HUES48 (cell line): ENCODE results near the gene MMP19.

Source experiments
- H3K27ac ChIP-seq: one replicate; pipeline ENCODE4 v1.7.0; 2013; ENCODE audit warnings: low read depth, low read length, inconsistent platforms
- H3K27me3 ChIP-seq: 2 replicates; pipeline ENCODE4 v1.6.1; 2013; ENCODE audit warnings: mild to moderate bottlenecking, low read length; ENCODE audit not compliant: control insufficient read depth, insufficient read depth
- H3K36me3 ChIP-seq: 2 replicates; pipeline ENCODE4 v1.6.1; 2013; ENCODE audit warnings: low read length; ENCODE audit not compliant: control insufficient read depth, insufficient read depth
- H3K4me1 ChIP-seq: 2 replicates; pipeline ENCODE4 v1.6.1; 2013; ENCODE audit warnings: mild to moderate bottlenecking, low read length; ENCODE audit not compliant: control insufficient read depth, insufficient read depth
- H3K4me3 ChIP-seq: 2 replicates; pipeline ENCODE4 v1.5.1; 2013; ENCODE audit warnings: mild to moderate bottlenecking, low read depth, low read length
- H3K9ac ChIP-seq: 2 replicates; pipeline ENCODE4 v1.6.1; 2013; ENCODE audit warnings: mild to moderate bottlenecking, low read depth, low read length, moderate library complexity
- H3K9me3 ChIP-seq: 2 replicates; pipeline ENCODE4 v1.6.1; 2013; ENCODE audit warnings: low read length; ENCODE audit not compliant: control insufficient read depth, insufficient read depth

The MMP19 gene

GRCh38 chr12:55824726-55825125 lies 18.0 kb downstream of the MMP19 start:
- H3K9ac ChIP-seq: no peak overlapping the region
- H3K27me3 ChIP-seq: no peaks in the 10 kb centered on the region
- no peaks in the 10 kb centered on the region for H3K9me3 ChIP-seq
- no peak overlapping the region for H3K27ac ChIP-seq
- peaks cover 6% of the 10 kb centered on the region; the same call in 1 of the 2 replicates for H3K4me1 ChIP-seq
- H3K4me3 ChIP-seq: no peak overlapping the region
- H3K36me3 ChIP-seq: peaks cover 38% of the 10 kb centered on the region

GRCh38 chr12:55823419-55823818 lies 19.3 kb downstream of the MMP19 start:
- no peak overlapping the region for H3K27ac ChIP-seq
- no peaks in the 10 kb centered on the region for H3K27me3 ChIP-seq
- no peaks in the 10 kb centered on the region for H3K9me3 ChIP-seq
- no peak overlapping the region for H3K4me3 ChIP-seq
- H3K36me3 ChIP-seq: peaks cover 50% of the 10 kb centered on the region
- H3K9ac ChIP-seq: no peak overlapping the region
- H3K4me1 ChIP-seq: peaks cover 10% of the 10 kb centered on the region

GRCh38 chr12:55822228-55822627 lies 20.5 kb downstream of the MMP19 start:
- H3K4me1 ChIP-seq: peaks cover 5% of the 10 kb centered on the region; the same call in 1 of the 2 replicates
- H3K36me3 ChIP-seq: peaks cover 50% of the 10 kb centered on the region
- no peak overlapping the region for H3K27ac ChIP-seq
- no peak overlapping the region for H3K4me3 ChIP-seq
- H3K9ac ChIP-seq: no peak overlapping the region
- no peaks in the 10 kb centered on the region for H3K27me3 ChIP-seq
- no peaks in the 10 kb centered on the region for H3K9me3 ChIP-seq

- Histone ChIP-seq H3K27me3 (no peaks in the 10 kb centered on the region), H3K9me3 (no peaks in the 10 kb centered on the region), H3K4me3 (no peak overlapping the region), H3K27ac (no peak overlapping the region), H3K36me3 (peaks cover 52% of the 10 kb centered on the region), H3K9ac (no peak overlapping the region), H3K4me1 (peaks cover 13% of the 10 kb centered on the region)
These were observed 22.1 kb downstream of the MMP19 start for GRCh38 chr12:55820679-55821078.

GRCh38 chr12:55818886-55819285 lies 23.9 kb downstream of the MMP19 start:
- Histone ChIP-seq H3K27me3 (no peaks in the 10 kb centered on the region), H3K9me3 (no peaks in the 10 kb centered on the region), H3K4me1 (peaks cover 29% of the 10 kb centered on the region), H3K36me3 (peaks cover 61% of the 10 kb centered on the region), H3K4me3 (peak overlapping the region; percentile 94), H3K27ac (no peak overlapping the region), H3K9ac (peak overlapping the region; percentile 50; the same call in 1 of the 2 replicates)

GRCh38 chr12:55818140-55818728 lies 24.5 kb downstream of the MMP19 start:
- peak overlapping the region; percentile 50 for H3K9ac ChIP-seq
- peaks cover 31% of the 10 kb centered on the region for H3K4me1 ChIP-seq
- H3K4me3 ChIP-seq: peak overlapping the region; percentile 94
- no peaks in the 10 kb centered on the region for H3K27me3 ChIP-seq
- no peaks in the 10 kb centered on the region for H3K9me3 ChIP-seq
- H3K27ac ChIP-seq: peak overlapping the region; percentile 30
- peaks cover 63% of the 10 kb centered on the region for H3K36me3 ChIP-seq

- Histone ChIP-seq H3K36me3 (peaks cover 56% of the 10 kb centered on the region), H3K27me3 (no peaks in the 10 kb centered on the region), H3K9me3 (no peaks in the 10 kb centered on the region), H3K9ac (peak within 1 kb of the TSS; percentile 91), H3K27ac (peak within 1 kb of the TSS; percentile 89), H3K4me1 (peaks cover 33% of the 10 kb centered on the region), H3K4me3 (peak within 1 kb of the TSS; percentile 94)
These were observed 25.2 kb downstream of the MMP19 start, which contains the start of the genes ORMDL2 and SARNP for GRCh38 chr12:55817345-55818139. ORMDL2 (plus strand) TSS chr12:55818041; CDS start chr12:55819000, 959 bp downstream. SARNP (minus strand) TSS chr12:55817724; CDS start chr12:55817701, 23 bp downstream.

- peaks cover 39% of the 10 kb centered on the region for H3K4me1 ChIP-seq
- no peaks in the 10 kb centered on the region for H3K9me3 ChIP-seq
- peak overlapping the region; percentile 89 for H3K27ac ChIP-seq
- H3K9ac ChIP-seq: peak overlapping the region; percentile 91
- H3K27me3 ChIP-seq: no peaks in the 10 kb centered on the region
- H3K4me3 ChIP-seq: peak overlapping the region; percentile 94
- peaks cover 50% of the 10 kb centered on the region for H3K36me3 ChIP-seq
These were observed 25.8 kb downstream of the MMP19 start for GRCh38 chr12:55816881-55817344.

GRCh38 chr12:55815473-55815872 lies 27.3 kb downstream of the MMP19 start:
- H3K9ac ChIP-seq: no peak overlapping the region
- H3K4me1 ChIP-seq: peaks cover 45% of the 10 kb centered on the region
- peaks cover 42% of the 10 kb centered on the region for H3K36me3 ChIP-seq
- no peaks in the 10 kb centered on the region for H3K9me3 ChIP-seq
- peak overlapping the region; percentile 94; the same call in 1 of the 2 replicates for H3K4me3 ChIP-seq
- no peak overlapping the region for H3K27ac ChIP-seq
- no peaks in the 10 kb centered on the region for H3K27me3 ChIP-seq

GRCh38 chr12:55814257-55814656 lies 28.5 kb downstream of the MMP19 start:
- peaks cover 45% of the 10 kb centered on the region for H3K4me1 ChIP-seq

GRCh38 chr12:55812088-55812487 lies 30.6 kb downstream of the MMP19 start:
- H3K9ac ChIP-seq: no peak overlapping the region
- H3K36me3 ChIP-seq: peaks cover 45% of the 10 kb centered on the region
- no peaks in the 10 kb centered on the region for H3K27me3 ChIP-seq
- no peak overlapping the region for H3K4me3 ChIP-seq
- peaks cover 39% of the 10 kb centered on the region for H3K4me1 ChIP-seq
- no peak overlapping the region for H3K27ac ChIP-seq
- no peaks in the 10 kb centered on the region for H3K9me3 ChIP-seq

More at GRCh38 chr12:55814257-55814656, 28.5 kb downstream of the MMP19 start:
- H3K9ac ChIP-seq: no peak overlapping the region
- peak overlapping the region; percentile 35 for H3K4me3 ChIP-seq
- peaks cover 40% of the 10 kb centered on the region for H3K36me3 ChIP-seq
- no peaks in the 10 kb centered on the region for H3K27me3 ChIP-seq
- peak overlapping the region; percentile 64 for H3K27ac ChIP-seq
- H3K9me3 ChIP-seq: no peaks in the 10 kb centered on the region
